Astrocyte (in vitro differentiated cells and primary cell): ENCODE data around the gene CHMP1B. TPM values are rescaled to one million over a fixed set of nuclear protein-coding genes. Genes with fewer than 3 reads are reported as not detected.

Experiments
- DNase-seq: peaks from one replicate; pipeline ENCODE4 v3.0.0-alpha.2; 2010; ENCODE audit warnings: low read depth
- FAIRE-seq: peaks from 2 replicates; lab custom pipeline; 2011; peaks lifted over from hg19 to GRCh38; lab: Jason Lieb, UNC
- H2AFZ ChIP-seq: 2 replicates; pipeline ENCODE4 v1.6.0; 2012; ENCODE audit warnings: low read depth, low read length, inconsistent platforms
- H3K27ac ChIP-seq: 2 replicates; pipeline ENCODE4 v1.5.1; 2011; ENCODE audit warnings: low read depth, low read length, inconsistent platforms
- H3K27me3 ChIP-seq: 2 replicates; pipeline ENCODE4 v1.6.0; 2011; ENCODE audit warnings: low read length, inconsistent platforms; ENCODE audit not compliant: insufficient read depth
- H3K36me3 ChIP-seq: 2 replicates; pipeline ENCODE4 v1.5.1; 2011; ENCODE audit warnings: low read length, inconsistent platforms; ENCODE audit not compliant: insufficient read depth
- H3K4me1 ChIP-seq: 2 replicates; pipeline ENCODE4 v1.5.1; 2011; ENCODE audit warnings: low read length, inconsistent platforms; ENCODE audit not compliant: insufficient read depth
- H3K4me2 ChIP-seq: 2 replicates; pipeline ENCODE4 v1.6.0; 2012; ENCODE audit warnings: low read length, inconsistent platforms
- H3K4me3 ChIP-seq: 2 replicates; pipeline ENCODE4 v1.5.1; 2011; ENCODE audit warnings: low read depth, mild to moderate bottlenecking, low read length, inconsistent platforms; ENCODE audit not compliant: insufficient read depth
- H3K79me2 ChIP-seq: 2 replicates; pipeline ENCODE4 v1.6.0; 2012; ENCODE audit warnings: mild to moderate bottlenecking, low read length, inconsistent platforms; ENCODE audit not compliant: insufficient read depth
- H3K9ac ChIP-seq: 2 replicates; pipeline ENCODE4 v1.6.0; 2012; ENCODE audit warnings: mild to moderate bottlenecking, low read length, inconsistent platforms
- H3K9me3 ChIP-seq: 2 replicates; pipeline ENCODE4 v1.5.1; 2012; ENCODE audit warnings: low read depth, mild to moderate bottlenecking, low read length, inconsistent platforms; ENCODE audit not compliant: insufficient read depth
- H4K20me1 ChIP-seq: 2 replicates; pipeline ENCODE4 v1.6.0; 2012; ENCODE audit warnings: low read length, inconsistent platforms; ENCODE audit not compliant: insufficient read depth
- H3K27ac Mint-ChIP-seq: one replicate; pipeline ENCODE4 v1.8.0; 2021; ENCODE audit warnings: mild to moderate bottlenecking, mixed read lengths; ENCODE audit not compliant: unreplicated experiment
- H3K27me3 Mint-ChIP-seq: one replicate; pipeline ENCODE4 v1.8.0; 2021; ENCODE audit warnings: low read depth, mixed read lengths; ENCODE audit not compliant: unreplicated experiment
- H3K36me3 Mint-ChIP-seq: one replicate; pipeline ENCODE4 v1.8.0; 2021; ENCODE audit warnings: low read depth, mixed read lengths; ENCODE audit not compliant: unreplicated experiment
- H3K4me1 Mint-ChIP-seq: one replicate; pipeline ENCODE4 v1.8.0; 2021; ENCODE audit warnings: low read depth, mixed read lengths; ENCODE audit not compliant: unreplicated experiment
- H3K4me3 Mint-ChIP-seq: one replicate; pipeline ENCODE4 v1.8.0; 2021; ENCODE audit warnings: mild to moderate bottlenecking, moderate library complexity, mixed read lengths; ENCODE audit not compliant: unreplicated experiment
- H3K9me3 Mint-ChIP-seq: one replicate; pipeline ENCODE4 v1.8.0; 2021; ENCODE audit warnings: mild to moderate bottlenecking, mixed read lengths; ENCODE audit not compliant: unreplicated experiment
- CTCF ChIP-seq: IDR thresholded peaks from 2 replicates; pipeline ENCODE4 v1.5.1; 2011; ENCODE audit warnings: low read depth, mild to moderate bottlenecking, inconsistent platforms, low read length, moderate library complexity; ENCODE audit not compliant: insufficient read depth
- EZH2 ChIP-seq: IDR thresholded peaks from 2 replicates; pipeline ENCODE4 v1.6.1; 2012; ENCODE audit warnings: mild to moderate bottlenecking, low read length, inconsistent platforms; ENCODE audit not compliant: insufficient read depth
- total RNA-seq: library from RNA; stranded (reverse); gene quantifications from 2 replicates; pipeline ENCODE4 v1.2.1, GENCODE V29; 2021

Gene CHMP1B
- total RNA-seq, 1 donor from 2014 or later, result 49.7 TPM

DNA sequence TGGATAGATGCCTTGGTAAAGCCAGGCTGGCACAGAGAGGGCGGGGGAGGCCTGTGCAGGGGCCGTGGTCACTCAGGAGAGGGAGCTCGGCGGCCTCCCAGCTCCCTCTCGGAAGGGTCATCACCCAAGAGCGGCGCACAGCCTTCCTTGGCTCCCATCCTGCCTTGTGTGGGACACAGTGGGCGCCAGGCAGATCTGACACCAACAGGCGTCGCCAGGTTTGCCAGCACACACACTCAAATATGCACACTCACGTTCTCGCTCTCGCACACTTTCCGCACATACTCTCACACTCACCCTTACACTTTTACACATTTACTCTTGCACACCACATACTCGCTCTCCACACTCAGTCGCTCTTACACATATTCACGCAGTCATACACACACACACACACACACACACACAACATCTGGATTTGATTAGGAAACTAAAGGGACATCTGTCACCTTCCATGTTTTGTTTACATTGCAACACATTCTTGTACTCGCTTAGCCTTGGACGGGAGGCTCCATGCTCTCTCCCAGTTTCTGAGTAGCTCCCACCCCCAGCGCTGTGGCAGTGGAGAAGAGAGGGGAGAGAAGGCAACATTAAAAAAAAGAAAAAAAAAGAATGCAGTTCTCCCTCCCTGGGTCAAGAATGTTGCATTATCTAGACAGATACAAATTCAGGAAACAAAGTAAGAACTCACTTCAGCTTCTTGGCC, 10.5 kb downstream of the CHMP1B start:
- no peak for FAIRE-seq
- no peak overlapping the region for H3K27ac Mint-ChIP-seq

DNA sequence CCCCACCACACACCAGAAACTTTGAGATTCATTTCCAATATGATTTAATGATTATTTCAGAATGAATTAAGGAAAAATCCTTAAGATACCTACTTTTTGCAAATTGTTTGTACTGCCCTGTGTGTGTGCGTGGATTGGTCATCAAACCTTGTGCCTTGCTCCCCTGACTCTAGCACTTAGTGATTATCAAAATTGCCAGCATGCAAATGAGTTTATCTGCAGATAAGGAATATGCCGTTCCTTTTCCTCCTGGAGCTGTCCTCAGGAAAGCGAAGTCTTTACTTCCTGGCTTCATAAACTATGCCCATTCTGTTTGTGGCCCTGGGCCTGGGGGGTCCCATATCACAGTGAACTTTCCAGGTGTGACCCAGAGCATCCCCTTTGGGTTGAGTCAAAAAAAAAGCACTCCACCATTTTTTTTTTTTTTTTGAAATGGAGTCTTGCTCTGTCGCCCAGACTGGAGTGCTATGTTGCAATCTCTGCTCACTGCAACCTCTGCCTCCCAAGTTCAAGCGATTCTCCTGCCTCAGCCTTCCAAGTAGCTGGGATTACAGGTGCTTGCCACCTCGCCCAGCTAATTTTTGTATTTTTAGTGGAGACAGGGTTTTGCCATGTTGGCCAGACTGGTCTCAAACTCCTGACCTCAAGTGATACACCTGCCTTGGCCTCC, 11.4 kb downstream of the CHMP1B start:
- Histone ChIP-seq H3K27me3 (no peaks in the 10 kb centered on the region), H4K20me1 (no peaks in the 10 kb centered on the region), H3K79me2 (no peaks in the 10 kb centered on the region), H2AFZ (no peak overlapping the region), H3K4me2 (no peak overlapping the region), H3K4me1 (peaks cover 26% of the 10 kb centered on the region), H3K9me3 (no peaks in the 10 kb centered on the region), H3K36me3 (no peaks in the 10 kb centered on the region), H3K27ac (no peak overlapping the region), H3K9ac (no peak overlapping the region), H3K4me3 (no peak overlapping the region)
- no peak for TF ChIP-seq CTCF
- TF ChIP-seq EZH2, result no peak
- no peak for DNase-seq
- H3K4me1 Mint-ChIP-seq, result peaks cover 34% of the 10 kb centered on the region
- peaks cover 6% of the 10 kb centered on the region for H3K27me3 Mint-ChIP-seq
- no peak overlapping the region for H3K27ac Mint-ChIP-seq
- no peak for FAIRE-seq
- H3K9me3 Mint-ChIP-seq, result no peaks in the 10 kb centered on the region
- no peak overlapping the region for H3K4me3 Mint-ChIP-seq
- no peaks in the 10 kb centered on the region for H3K36me3 Mint-ChIP-seq

More for the DNA sequence above, 10.5 kb downstream of the CHMP1B start:
- H3K4me3 ChIP-seq, result no peak overlapping the region
- no peaks in the 10 kb centered on the region for H3K9me3 ChIP-seq
- H3K27ac ChIP-seq, result no peak overlapping the region
- DNase-seq, result no peak
- no peak overlapping the region for H3K9ac ChIP-seq
- TF ChIP-seq CTCF, result no peak
- TF ChIP-seq EZH2, result no peak
- H3K27me3 Mint-ChIP-seq, result peaks cover 6% of the 10 kb centered on the region
- no peaks in the 10 kb centered on the region for H3K9me3 Mint-ChIP-seq
- no peaks in the 10 kb centered on the region for H4K20me1 ChIP-seq
- H3K4me3 Mint-ChIP-seq, result no peak overlapping the region
- H3K36me3 Mint-ChIP-seq, result no peaks in the 10 kb centered on the region
- H3K4me2 ChIP-seq, result no peak overlapping the region
- H3K4me1 ChIP-seq, result peaks cover 32% of the 10 kb centered on the region
- H3K4me1 Mint-ChIP-seq, result peaks cover 40% of the 10 kb centered on the region
- no peaks in the 10 kb centered on the region for H3K79me2 ChIP-seq
- no peak overlapping the region for H2AFZ ChIP-seq
- H3K27me3 ChIP-seq, result no peaks in the 10 kb centered on the region
- no peaks in the 10 kb centered on the region for H3K36me3 ChIP-seq

DNA sequence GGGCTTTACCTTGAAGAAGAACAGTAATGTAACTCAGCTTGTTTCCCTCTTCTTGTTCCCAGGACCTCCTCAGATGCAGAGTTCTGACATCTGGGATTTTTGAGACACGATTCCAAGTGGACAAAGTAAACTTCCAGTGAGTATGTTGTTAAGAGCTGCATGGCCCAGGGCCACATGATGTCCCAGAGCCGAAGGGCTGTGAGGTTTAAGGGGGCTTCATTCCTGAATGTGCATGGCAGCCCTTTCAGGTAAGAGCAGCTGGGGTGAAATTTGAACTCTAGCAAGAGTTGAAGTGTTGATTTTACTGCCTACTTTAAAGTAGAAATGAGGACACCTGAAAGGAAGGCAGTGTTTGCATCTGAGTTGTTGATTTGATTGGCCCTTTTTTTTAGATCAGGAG, 13.3 kb downstream of the CHMP1B start:
- no peaks in the 10 kb centered on the region for H3K36me3 ChIP-seq
- Mint-ChIP-seq H3K36me3 (no peaks in the 10 kb centered on the region), H3K9me3 (no peaks in the 10 kb centered on the region), H3K27ac (no peak overlapping the region), H3K4me1 (peaks cover 16% of the 10 kb centered on the region), H3K4me3 (no peak overlapping the region), H3K27me3 (peaks cover 6% of the 10 kb centered on the region)
- H3K4me3 ChIP-seq, result no peak overlapping the region
- TF ChIP-seq EZH2 (no peak), CTCF (no peak)
- H4K20me1 ChIP-seq, result no peaks in the 10 kb centered on the region
- H3K9me3 ChIP-seq, result no peaks in the 10 kb centered on the region
- DNase-seq (no peak), FAIRE-seq (no peak)
- H3K9ac ChIP-seq, result no peak overlapping the region
- no peak overlapping the region for H3K27ac ChIP-seq
- H2AFZ ChIP-seq, result no peak overlapping the region
- no peaks in the 10 kb centered on the region for H3K79me2 ChIP-seq
- no peak overlapping the region for H3K4me2 ChIP-seq
- H3K27me3 ChIP-seq, result no peaks in the 10 kb centered on the region
- H3K4me1 ChIP-seq, result peaks cover 8% of the 10 kb centered on the region
